Keratinocyte (primary cell): ENCODE measurements around the gene ANKS1A. TPM values are rescaled to one million over a fixed set of nuclear protein-coding genes. Genes with fewer than 3 reads are reported as not detected.

Experiments used
- DNase-seq: peaks from one replicate; pipeline ENCODE4 v3.0.0-alpha.2; 2011; ENCODE audit warnings: low read depth, missing footprints, low spot score
- FAIRE-seq: peaks from 2 replicates; lab custom pipeline; 2011; peaks lifted over from hg19 to GRCh38; lab: Jason Lieb, UNC
- H2AFZ ChIP-seq: 2 replicates; pipeline ENCODE4 v1.6.0; 2012; ENCODE audit warnings: low read length, control low read depth, inconsistent platforms; ENCODE audit not compliant: control insufficient read depth
- H3K27ac ChIP-seq: 2 replicates; pipeline ENCODE4 v1.5.1; 2011; ENCODE audit warnings: low read length; ENCODE audit not compliant: control insufficient read depth, insufficient read depth
- H3K27me3 ChIP-seq: 3 replicates; pipeline ENCODE4 v1.6.0; 2011; ENCODE audit warnings: low read length; ENCODE audit not compliant: control insufficient read depth, insufficient read depth; ENCODE audit errors: extremely low read depth
- H3K36me3 ChIP-seq, 2 experiments: 2 replicates in 1 of 2; 3 replicates in 1 of 2; pipeline ENCODE4 v1.5.1; 2011; ENCODE audit warnings: low read length in 2 of 2, mild to moderate bottlenecking in 1 of 2; ENCODE audit not compliant: control insufficient read depth in 2 of 2, insufficient read depth in 2 of 2; ENCODE audit errors: extremely low read depth in 1 of 2
- H3K4me1 ChIP-seq: 3 replicates; pipeline ENCODE4 v1.5.1; 2011; ENCODE audit warnings: low read length; ENCODE audit not compliant: control insufficient read depth, insufficient read depth; ENCODE audit errors: extremely low read depth
- H3K4me2 ChIP-seq: 3 replicates; pipeline ENCODE4 v1.6.0; 2011; ENCODE audit warnings: low read depth, low read length; ENCODE audit not compliant: control insufficient read depth, insufficient read depth; ENCODE audit errors: extremely low read depth
- H3K4me3 ChIP-seq, 3 experiments: fragments of 200-600 bp in 1 of 3; sonication (generic) in 1 of 3; 2 replicates in 2 of 3; 3 replicates in 1 of 3; pipeline ENCODE4 v1.5.1; 2011 to 2016; ENCODE audit warnings: low read length in 3 of 3, mild to moderate bottlenecking in 3 of 3, control low read depth in 2 of 3, inconsistent platforms in 1 of 3, low read depth in 1 of 3, mixed read lengths in 1 of 3, mixed run types in 1 of 3, moderate library complexity in 1 of 3; ENCODE audit not compliant: control insufficient read depth in 2 of 3, insufficient read depth in 2 of 3; ENCODE audit errors: extremely low read depth in 1 of 3
- H3K79me2 ChIP-seq: 2 replicates; pipeline ENCODE4 v1.6.0; 2012; ENCODE audit warnings: low read length; ENCODE audit not compliant: control insufficient read depth, insufficient read depth
- H3K9ac ChIP-seq: 3 replicates; pipeline ENCODE4 v1.6.0; 2011; ENCODE audit warnings: low read length; ENCODE audit not compliant: control insufficient read depth, insufficient read depth; ENCODE audit errors: extremely low read depth
- H3K9me1 ChIP-seq: 3 replicates; pipeline ENCODE4 v1.6.0; 2011; ENCODE audit warnings: low read length; ENCODE audit not compliant: control insufficient read depth, insufficient read depth; ENCODE audit errors: extremely low read depth
- H3K9me3 ChIP-seq: 2 replicates; pipeline ENCODE4 v1.5.1; 2012; ENCODE audit warnings: low read depth, low read length; ENCODE audit not compliant: control insufficient read depth
- H4K20me1 ChIP-seq: 3 replicates; pipeline ENCODE4 v1.6.0; 2011; ENCODE audit warnings: low read length; ENCODE audit not compliant: control insufficient read depth, insufficient read depth; ENCODE audit errors: extremely low read depth
- EZH2 ChIP-seq: IDR thresholded peaks from one replicate; pipeline ENCODE4 v1.6.1; 2012; ENCODE audit warnings: inconsistent platforms, mild to moderate bottlenecking, low read length, moderate library complexity
- dilution Hi-C: fragments of 300-500 bp; cut with MboI; formaldehyde crosslinking; loops from one replicate; pipeline ENCODE4 v1.7.0; 2020; ENCODE audit warnings: low sequenced_read_pairs; ENCODE audit not compliant: extremely low pct_ligation_motif_present
- polyA plus RNA-seq, 5 experiments: library from polyadenylated mRNA; depleted of rRNA in 3 of 5; stranded (reverse) in 3 of 5; stranded (forward) in 1 of 5; unstranded in 1 of 5; fragments of >200 nt; gene quantifications; 1 replicate in 1 of 5; 2 replicates in 3 of 5; 3 replicates in 1 of 5; pipeline versions ENCODE4 v1.2.1 to v1.2.3, GENCODE V29; 2011 to 2012; ENCODE audit warnings: missing spikeins in 2 of 5, low read depth in 1 of 5, low replicate concordance in 1 of 5
- TF ChIP-seq, protein P1 (sequence below), 3 experiments: IDR thresholded peaks in 1 of 3; conservative IDR thresholded peaks in 1 of 3; optimal IDR thresholded peaks in 1 of 3; 2 replicates in 2 of 3; 3 replicates in 1 of 3; pipeline versions ENCODE3 to v1.5.1; 2011; ENCODE audit warnings: low read length in 3 of 3, mild to moderate bottlenecking in 3 of 3, moderate library complexity in 2 of 3, control low read depth in 1 of 3, inconsistent platforms in 1 of 3; ENCODE audit not compliant: insufficient read depth in 2 of 3; ENCODE audit errors: extremely low read depth in 1 of 3

ANKS1A gene
- polyA plus RNA-seq, 1 donor (not counting 4 experiments of a cell fraction or from before 2014, with no cell fraction given), result 8.6 TPM

DNA sequence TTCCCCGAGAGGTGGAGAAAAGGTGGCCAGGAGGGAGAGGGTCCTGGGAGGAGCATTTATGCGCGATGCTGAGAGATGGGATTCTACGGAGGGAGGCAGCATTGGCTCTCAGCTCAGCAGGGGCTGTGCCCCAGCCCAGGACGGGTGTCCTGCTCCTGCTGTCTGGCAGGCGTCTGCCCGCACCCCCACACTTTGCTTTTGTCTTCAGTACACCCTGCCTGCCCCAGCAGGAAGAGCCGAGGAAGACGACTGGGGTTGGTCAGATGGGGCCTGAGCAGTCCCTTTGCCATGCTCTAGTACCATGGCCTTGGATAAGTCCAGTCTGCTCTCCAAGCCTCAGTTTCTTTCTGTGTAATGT, 183.6 kb downstream of the ANKS1A start:
- DNase-seq (no peak), FAIRE-seq (no peak)
- Histone ChIP-seq H3K79me2 (no peaks in the 10 kb centered on the region), H3K4me1 (peaks cover 18% of the 10 kb centered on the region), H3K4me3 (no peak overlapping the region), H3K27me3 (no peaks in the 10 kb centered on the region), H3K9me1 (no peaks in the 10 kb centered on the region), H3K9me3 (no peaks in the 10 kb centered on the region), H3K36me3 (peaks cover 4 to 5% of the 10 kb centered on the region in 2 experiments), H3K27ac (no peak overlapping the region), H4K20me1 (no peaks in the 10 kb centered on the region), H3K4me2 (no peak overlapping the region), H2AFZ (no peak overlapping the region), H3K9ac (no peak overlapping the region)
- dilution Hi-C loops, result no loop called here
- TF ChIP-seq EZH2, result no peak
- TF ChIP-seq, protein P1, sequence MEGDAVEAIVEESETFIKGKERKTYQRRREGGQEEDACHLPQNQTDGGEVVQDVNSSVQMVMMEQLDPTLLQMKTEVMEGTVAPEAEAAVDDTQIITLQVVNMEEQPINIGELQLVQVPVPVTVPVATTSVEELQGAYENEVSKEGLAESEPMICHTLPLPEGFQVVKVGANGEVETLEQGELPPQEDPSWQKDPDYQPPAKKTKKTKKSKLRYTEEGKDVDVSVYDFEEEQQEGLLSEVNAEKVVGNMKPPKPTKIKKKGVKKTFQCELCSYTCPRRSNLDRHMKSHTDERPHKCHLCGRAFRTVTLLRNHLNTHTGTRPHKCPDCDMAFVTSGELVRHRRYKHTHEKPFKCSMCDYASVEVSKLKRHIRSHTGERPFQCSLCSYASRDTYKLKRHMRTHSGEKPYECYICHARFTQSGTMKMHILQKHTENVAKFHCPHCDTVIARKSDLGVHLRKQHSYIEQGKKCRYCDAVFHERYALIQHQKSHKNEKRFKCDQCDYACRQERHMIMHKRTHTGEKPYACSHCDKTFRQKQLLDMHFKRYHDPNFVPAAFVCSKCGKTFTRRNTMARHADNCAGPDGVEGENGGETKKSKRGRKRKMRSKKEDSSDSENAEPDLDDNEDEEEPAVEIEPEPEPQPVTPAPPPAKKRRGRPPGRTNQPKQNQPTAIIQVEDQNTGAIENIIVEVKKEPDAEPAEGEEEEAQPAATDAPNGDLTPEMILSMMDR (optimal IDR thresholded peaks at IDR 0.05 in 1 of 3, IDR thresholded peaks at IDR 0.05 in 1 of 3, conservative IDR thresholded peaks at IDR 0.05 in 1 of 3; ENCODE audit: extremely low read depth in 1 of 3, insufficient read depth in 2 of 3, low read length in 3 of 3), result no peak

DNA sequence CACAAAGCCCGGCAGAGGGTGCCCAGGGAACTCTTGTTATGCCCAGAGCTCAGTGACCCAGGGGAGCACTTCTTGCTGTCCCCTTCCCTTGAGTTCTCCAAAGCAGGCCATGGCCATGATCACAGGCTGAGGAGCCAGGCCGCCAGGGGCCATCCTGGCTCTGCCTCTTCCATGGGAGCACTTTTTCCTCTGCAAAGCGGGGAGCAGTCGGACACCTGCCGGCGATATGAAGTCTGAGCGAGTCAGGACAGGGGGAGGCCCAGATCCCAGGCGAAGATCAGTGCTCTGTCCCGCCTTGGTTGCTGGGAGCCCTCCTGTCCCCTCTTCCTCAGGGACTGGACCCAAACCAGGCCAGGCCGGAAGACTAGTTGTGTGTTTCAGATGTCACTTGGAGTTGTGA, 184.2 kb downstream of the ANKS1A start:
- Histone ChIP-seq H3K27ac (no peak overlapping the region), H3K9me1 (no peaks in the 10 kb centered on the region), H3K4me1 (peaks cover 21% of the 10 kb centered on the region), H3K9ac (no peak overlapping the region), H3K27me3 (no peaks in the 10 kb centered on the region), H3K9me3 (no peaks in the 10 kb centered on the region), H4K20me1 (no peaks in the 10 kb centered on the region), H3K4me3 (no peak overlapping the region), H3K4me2 (no peak overlapping the region), H3K79me2 (no peaks in the 10 kb centered on the region), H2AFZ (no peak overlapping the region), H3K36me3 (peaks cover 4 to 5% of the 10 kb centered on the region in 2 experiments)
- TF ChIP-seq, protein P1 (optimal IDR thresholded peaks at IDR 0.05 in 1 of 3, IDR thresholded peaks at IDR 0.05 in 1 of 3, conservative IDR thresholded peaks at IDR 0.05 in 1 of 3; ENCODE audit: extremely low read depth in 1 of 3, insufficient read depth in 2 of 3, low read length in 3 of 3), result no peak
- no peak for TF ChIP-seq EZH2
- no peak for DNase-seq
- FAIRE-seq, result no peak
- dilution Hi-C loops, result no loop called here
